ENCODE results near the gene ANKDD1A. TPM values are rescaled to one million over a fixed set of nuclear protein-coding genes. Genes with fewer than 3 reads are reported as not detected.

The ANKDD1A gene
- total and polyA plus RNA-seq, 7 donors: 0.60 to 9.4 (median 6.2) TPM; not detected in 1

GRCh38 chr15:64919721-64920120, 8.0 kb downstream of the ANKDD1A start:
- DNase-seq: no peak
- H3K27me3 ChIP-seq: no peaks in the 10 kb centered on the region
- no peaks in the 10 kb centered on the region for H3K36me3 ChIP-seq
- no peak for TF ChIP-seq CTCF (IDR thresholded peaks at IDR 0.05)
- TF ChIP-seq POLR2A (IDR thresholded peaks at IDR 0.05): no peak
- TF ChIP-seq EP300 (IDR thresholded peaks at IDR 0.05): no peak
- TF ChIP-seq POLR2AphosphoS5 (IDR thresholded peaks at IDR 0.05): no peak
- no peaks in the 10 kb centered on the region for H3K9me3 ChIP-seq
- intact Hi-C loops (cut with DNase I): no loop called here
- H3K27ac ChIP-seq: no peak overlapping the region
- 92 to 94% methylated on average over 4 of the region's 4 CpGs for WGBS, 2 donors
- peaks cover 0 to 6% (median 0%) of the 10 kb centered on the region in 4 donors for H3K4me1 ChIP-seq
- H3K4me3 ChIP-seq: no peak overlapping the region

DNA sequence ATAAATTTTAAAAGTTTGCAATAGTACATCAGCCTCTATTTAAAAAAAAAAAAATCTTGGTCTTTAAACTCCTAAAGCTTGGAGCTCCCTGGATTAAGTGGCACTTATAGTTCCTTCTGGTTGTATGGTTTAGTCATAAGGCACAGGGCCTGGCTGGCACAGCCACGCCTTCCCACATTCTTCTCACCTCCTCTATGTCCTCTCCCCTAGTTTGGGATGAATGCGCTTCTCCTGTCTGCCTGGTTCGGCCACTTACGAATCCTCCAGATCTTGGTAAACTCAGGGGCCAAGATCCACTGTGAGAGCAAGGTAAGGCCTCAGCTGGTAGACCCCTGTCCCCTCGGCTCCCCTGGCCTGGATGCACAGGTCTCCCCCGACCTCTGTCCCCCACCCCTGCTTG, 10.0 kb downstream of the ANKDD1A start:
- Histone ChIP-seq H3K4me1 (peaks cover 0 to 6% (median 0%) of the 10 kb centered on the region in 4 donors), H3K4me3 (no peak overlapping the region), H3K36me3 (no peaks in the 10 kb centered on the region), H3K9me3 (no peaks in the 10 kb centered on the region), H3K27ac (peak overlapping the region in 2 of 4 donors; percentile 27 to 31), H3K27me3 (no peaks in the 10 kb centered on the region)
- DNase-seq: no peak
- no peak for TF ChIP-seq POLR2A (IDR thresholded peaks at IDR 0.05)
- TF ChIP-seq CTCF (IDR thresholded peaks at IDR 0.05): no peak
- no peak for TF ChIP-seq EP300 (IDR thresholded peaks at IDR 0.05)
- TF ChIP-seq POLR2AphosphoS5 (IDR thresholded peaks at IDR 0.05): no peak
- intact Hi-C loops (cut with DNase I): no loop called here
- whole genome bisulfite sequencing, 2 donors: 75 to 83% methylated on average over 6 of the region's 6 CpGs

- Histone ChIP-seq H3K4me1 (peaks cover 0 to 6% (median 0%) of the 10 kb centered on the region in 4 donors), H3K27me3 (no peaks in the 10 kb centered on the region), H3K4me3 (no peak overlapping the region), H3K9me3 (no peaks in the 10 kb centered on the region), H3K27ac (no peak overlapping the region), H3K36me3 (no peaks in the 10 kb centered on the region)
- intact Hi-C loops (cut with DNase I): no loop called here
- no peak for DNase-seq
- WGBS, 2 donors: 91% methylated on average over 2 of the region's 2 CpGs
- no peak for TF ChIP-seq CTCF (IDR thresholded peaks at IDR 0.05)
- no peak for TF ChIP-seq EP300 (IDR thresholded peaks at IDR 0.05)
- TF ChIP-seq POLR2A (IDR thresholded peaks at IDR 0.05): no peak
- no peak for TF ChIP-seq POLR2AphosphoS5 (IDR thresholded peaks at IDR 0.05)
Measured at GRCh38 chr15:64923546-64923945, 11.8 kb downstream of the ANKDD1A start.

- peaks cover 0 to 6% (median 0%) of the 10 kb centered on the region in 4 donors for H3K4me1 ChIP-seq
- DNase-seq: no peak
- H3K4me3 ChIP-seq: no peak overlapping the region
- 89 to 92% methylated on average over 13 of the region's 13 CpGs for WGBS, 2 donors
- no peaks in the 10 kb centered on the region for H3K9me3 ChIP-seq
- intact Hi-C loops (cut with DNase I): no loop called here
- no peaks in the 10 kb centered on the region for H3K36me3 ChIP-seq
- H3K27ac ChIP-seq: no peak overlapping the region
- no peaks in the 10 kb centered on the region for H3K27me3 ChIP-seq
- no peak for TF ChIP-seq EP300 (IDR thresholded peaks at IDR 0.05)
- no peak for TF ChIP-seq CTCF (IDR thresholded peaks at IDR 0.05)
- no peak for TF ChIP-seq POLR2AphosphoS5 (IDR thresholded peaks at IDR 0.05)
- TF ChIP-seq POLR2A (IDR thresholded peaks at IDR 0.05): no peak
Measured at GRCh38 chr15:64925335-64926330, 13.9 kb downstream of the ANKDD1A start.
